ENCODE data around the gene LIMCH1.

GRCh38 chr4:41696763-41697162 lies 158.8 kb downstream of the LIMCH1 start:
- TF ChIP-seq GATA2 (IDR thresholded peaks at IDR 0.05; ENCODE audit: low read depth, low read length) = no peak
- no peak for TF ChIP-seq GATA3 (IDR thresholded peaks at IDR 0.05; ENCODE audit: low read depth, low read length)

All from SH-SY5Y (cell line).